H9 (cell line): ENCODE measurements around the gene PIGX. TPM values are rescaled to one million over a fixed set of nuclear protein-coding genes. Genes with fewer than 3 reads are reported as not detected.

Experiments used
- DNase-seq: peaks from one replicate; pipeline ENCODE4 v3.0.0-alpha.2; 2017
- H2AFZ ChIP-seq: one replicate; pipeline ENCODE4 v1.6.1; 2013; ENCODE audit warnings: mild to moderate bottlenecking, low read length, control low read depth, moderate library complexity
- H2AK5ac ChIP-seq: 2 replicates; pipeline ENCODE4 v1.6.1; 2013; ENCODE audit warnings: low read length, control low read depth, mixed read lengths; ENCODE audit not compliant: insufficient read length
- H2BK120ac ChIP-seq: one replicate; pipeline ENCODE4 v1.6.1; 2013; ENCODE audit warnings: low read depth, mild to moderate bottlenecking, low read length, control low read depth, inconsistent platforms; ENCODE audit not compliant: poor library complexity, severe bottlenecking
- H2BK12ac ChIP-seq: 2 replicates; pipeline ENCODE4 v1.6.1; 2013; ENCODE audit warnings: low read length, control low read depth, mixed read lengths, low read depth; ENCODE audit not compliant: insufficient read length
- H2BK15ac ChIP-seq: 2 replicates; pipeline ENCODE4 v1.6.1; 2013; ENCODE audit warnings: low read depth, low read length, control low read depth
- H2BK20ac ChIP-seq: one replicate; pipeline ENCODE4 v1.6.1; 2013; ENCODE audit warnings: low read depth, mild to moderate bottlenecking, low read length, control low read depth, inconsistent platforms; ENCODE audit not compliant: poor library complexity, severe bottlenecking
- H2BK5ac ChIP-seq: 2 replicates; pipeline ENCODE4 v1.6.1; 2013; ENCODE audit warnings: low read length, control low read depth, mixed read lengths; ENCODE audit not compliant: insufficient read length
- H3K14ac ChIP-seq: 2 replicates; pipeline ENCODE4 v1.6.1; 2013; ENCODE audit warnings: low read length, control low read depth; ENCODE audit not compliant: insufficient read depth
- H3K18ac ChIP-seq: 2 replicates; pipeline ENCODE4 v1.6.1; 2013; ENCODE audit warnings: low read depth, mild to moderate bottlenecking, mixed read lengths, low read length, control low read depth; ENCODE audit not compliant: insufficient read length
- H3K23ac ChIP-seq: 2 replicates; pipeline ENCODE4 v1.6.1; 2013; ENCODE audit warnings: low read length, control low read depth, mixed read lengths, low read depth; ENCODE audit not compliant: insufficient read length
- H3K23me2 ChIP-seq: 2 replicates; pipeline ENCODE4 v1.6.1; 2013; ENCODE audit warnings: low read depth, mild to moderate bottlenecking, mixed read lengths, low read length, control low read depth; ENCODE audit not compliant: insufficient read length, poor library complexity, severe bottlenecking
- H3K27ac ChIP-seq: 2 replicates; pipeline ENCODE4 v1.5.1; 2013; ENCODE audit warnings: low read length, control low read depth, mixed read lengths, low read depth; ENCODE audit not compliant: insufficient read length
- H3K27me3 ChIP-seq: 2 replicates; pipeline ENCODE4 v1.6.1; 2013; ENCODE audit warnings: low read length, control low read depth, inconsistent platforms; ENCODE audit not compliant: insufficient read depth
- H3K4ac ChIP-seq: 2 replicates; pipeline ENCODE4 v1.6.1; 2013; ENCODE audit warnings: low read depth, mild to moderate bottlenecking, control low read depth, inconsistent platforms, low read length, moderate library complexity
- H3K4me1 ChIP-seq: 2 replicates; pipeline ENCODE4 v1.6.1; 2013; ENCODE audit warnings: low read length, control low read depth, inconsistent platforms; ENCODE audit not compliant: insufficient read depth
- H3K4me2 ChIP-seq: 2 replicates; pipeline ENCODE4 v1.6.1; 2013; ENCODE audit warnings: low read length, control low read depth, mixed read lengths; ENCODE audit not compliant: insufficient read length, insufficient read depth
- H3K56ac ChIP-seq: 2 replicates; pipeline ENCODE4 v1.6.1; 2013; ENCODE audit warnings: low read depth, mild to moderate bottlenecking, mixed read lengths, low read length, control low read depth; ENCODE audit not compliant: insufficient read length
- H3K79me1 ChIP-seq: 2 replicates; pipeline ENCODE4 v1.6.1; 2013; ENCODE audit warnings: low read depth, mild to moderate bottlenecking, moderate library complexity, low read length, control low read depth, inconsistent platforms; ENCODE audit not compliant: insufficient read depth, poor library complexity, severe bottlenecking
- H3K79me2 ChIP-seq: 2 replicates; pipeline ENCODE4 v1.6.1; 2013; ENCODE audit warnings: low read length, control low read depth, inconsistent platforms; ENCODE audit not compliant: insufficient read depth
- H3K9ac ChIP-seq: 2 replicates; pipeline ENCODE4 v1.6.1; 2013; ENCODE audit warnings: low read length, control low read depth, mixed read lengths; ENCODE audit not compliant: insufficient read length; ENCODE audit errors: extremely low read depth
- H3K9me3 ChIP-seq: one replicate; pipeline ENCODE4 v1.6.1; 2013; ENCODE audit warnings: low read depth, low read length, inconsistent platforms; ENCODE audit not compliant: control insufficient read depth
- H3T11ph ChIP-seq: one replicate; pipeline ENCODE4 v1.6.1; 2013; ENCODE audit warnings: mild to moderate bottlenecking, low read length, control low read depth, inconsistent platforms
- H4K20me1 ChIP-seq: one replicate; pipeline ENCODE4 v1.6.1; 2013; ENCODE audit not compliant: control insufficient read depth, insufficient read length, insufficient read depth
- H4K5ac ChIP-seq: 2 replicates; pipeline ENCODE4 v1.6.1; 2013; ENCODE audit warnings: low read depth, mild to moderate bottlenecking, mixed read lengths, low read length, control low read depth; ENCODE audit not compliant: insufficient read length
- H4K8ac ChIP-seq: replicated peaks from 2 replicates; pipeline ENCODE4 v1.6.1; 2013; ENCODE audit warnings: low read length, control low read depth, mixed read lengths, low read depth; ENCODE audit not compliant: insufficient read length
- H4K91ac ChIP-seq: 2 replicates; pipeline ENCODE4 v1.6.1; 2013; ENCODE audit warnings: low read depth, mild to moderate bottlenecking, moderate library complexity, mixed read lengths, low read length, control low read depth; ENCODE audit not compliant: insufficient read length
- H3K27ac Mint-ChIP-seq, 3 experiments: 2 replicates in 2 of 3; 3 replicates in 1 of 3; pipeline ENCODE4 v1.8.0; 2020 to 2021; ENCODE audit warnings: mixed read lengths in 3 of 3, mild to moderate bottlenecking in 1 of 3, moderate library complexity in 1 of 3
- H3K27me3 Mint-ChIP-seq: 2 replicates; pipeline ENCODE4 v1.8.0; 2021; ENCODE audit warnings: low read depth, mild to moderate bottlenecking, moderate library complexity, mixed read lengths
- H3K36me3 Mint-ChIP-seq, 3 experiments: 2 replicates in 2 of 3; 3 replicates in 1 of 3; pipeline ENCODE4 v1.8.0; 2020 to 2021; ENCODE audit warnings: low read depth in 3 of 3, mixed read lengths in 3 of 3; ENCODE audit not compliant: insufficient read depth in 1 of 3
- H3K4me1 Mint-ChIP-seq, 2 experiments: 2 replicates each; pipeline ENCODE4 v1.8.0; 2020; ENCODE audit warnings: mixed read lengths in 2 of 2
- H3K4me3 Mint-ChIP-seq, 2 experiments: 2 replicates in 1 of 2; 3 replicates in 1 of 2; pipeline ENCODE4 v1.8.0; 2020 to 2021; ENCODE audit warnings: mild to moderate bottlenecking in 2 of 2, mixed read lengths in 2 of 2, moderate library complexity in 1 of 2
- H3K9me3 Mint-ChIP-seq, 2 experiments: 2 replicates in 1 of 2; 3 replicates in 1 of 2; pipeline ENCODE4 v1.8.0; 2020; ENCODE audit warnings: mild to moderate bottlenecking in 2 of 2, mixed read lengths in 2 of 2, moderate library complexity in 1 of 2
- WGBS: extraction: QIAGEN DNeasy Blood & Tissue Kit; methylation state at CpG from one replicate; pipeline ENCODE4 v1.1.7; 2013; ENCODE audit warnings: missing lambda C conversion rate, low lambda C conversion rate, mixed read lengths; ENCODE audit not compliant: insufficient read length; ENCODE audit errors: extremely low coverage; 5-methylcytosine and 5-hydroxymethylcytosine counted together
- total RNA-seq: library from RNA; stranded (reverse); gene quantifications from 2 replicates; pipeline ENCODE4 v1.2.1, GENCODE V29; 2021
- TF ChIP-seq, protein P1 (sequence below): fragments of 200-600 bp; sonication (generic); conservative IDR thresholded peaks from 3 replicates; pipeline ENCODE4 v1.8.0; 2021; ENCODE audit warnings: antibody characterized with exemption, mild to moderate bottlenecking

Gene PIGX
- total RNA-seq, 1 experiment from 2014 or later = 20.0 TPM

DNA sequence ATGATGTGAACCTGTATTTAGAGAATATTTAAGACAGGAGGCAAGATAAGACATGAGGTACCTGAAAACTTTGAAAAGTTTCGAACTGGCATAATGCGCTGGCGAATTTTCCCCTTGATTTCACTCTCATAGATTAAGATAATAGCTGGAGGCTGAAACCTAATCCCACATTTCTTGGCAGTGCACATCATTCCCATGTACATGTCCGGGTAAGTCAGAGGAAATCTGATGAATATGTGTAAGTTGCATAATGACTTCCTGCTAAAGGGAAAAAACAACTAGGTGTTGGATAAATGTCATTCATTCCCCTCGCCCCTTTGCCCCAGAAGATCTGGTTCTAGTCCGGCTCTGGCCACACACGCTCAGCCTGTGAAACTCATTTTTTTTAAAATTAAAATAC lies 3.7 kb upstream of the PIGX start:
- Histone ChIP-seq H3K9ac (no peak overlapping the region), H4K20me1 (no peaks in the 10 kb centered on the region), H2BK5ac (no peak overlapping the region), H3K27me3 (no peaks in the 10 kb centered on the region), H3K79me2 (no peaks in the 10 kb centered on the region), H3K4me1 (no peaks in the 10 kb centered on the region), H3K56ac (no peak overlapping the region), H3K27ac (no peak overlapping the region), H3K4ac (no peak overlapping the region), H4K91ac (no peak overlapping the region), H2BK120ac (no peak overlapping the region), H3K79me1 (no peaks in the 10 kb centered on the region), H2BK15ac (no peak overlapping the region), H3K4me2 (no peak overlapping the region), H3K9me3 (no peaks in the 10 kb centered on the region), H3K23me2 (no peaks in the 10 kb centered on the region), H2AFZ (no peak overlapping the region), H2BK20ac (no peak overlapping the region), H2BK12ac (no peak overlapping the region), H4K8ac (no peak overlapping the region), H3K23ac (no peak overlapping the region), H3K14ac (no peak overlapping the region), H4K5ac (no peak overlapping the region), H2AK5ac (no peak overlapping the region), H3T11ph (no peak overlapping the region), H3K18ac (no peak overlapping the region)
- Mint-ChIP-seq H3K9me3 (no peaks in the 10 kb centered on the region), H3K4me1 (peaks cover 8 to 9% of the 10 kb centered on the region in 2 experiments), H3K36me3 (no peaks in the 10 kb centered on the region), H3K27ac (no peak overlapping the region), H3K4me3 (no peak overlapping the region), H3K27me3 (peaks cover 9% of the 10 kb centered on the region)
- DNase-seq = no peak
- WGBS = no CpG with 5 or more reads among the region's 7 CpGs
- TF ChIP-seq, protein P1, sequence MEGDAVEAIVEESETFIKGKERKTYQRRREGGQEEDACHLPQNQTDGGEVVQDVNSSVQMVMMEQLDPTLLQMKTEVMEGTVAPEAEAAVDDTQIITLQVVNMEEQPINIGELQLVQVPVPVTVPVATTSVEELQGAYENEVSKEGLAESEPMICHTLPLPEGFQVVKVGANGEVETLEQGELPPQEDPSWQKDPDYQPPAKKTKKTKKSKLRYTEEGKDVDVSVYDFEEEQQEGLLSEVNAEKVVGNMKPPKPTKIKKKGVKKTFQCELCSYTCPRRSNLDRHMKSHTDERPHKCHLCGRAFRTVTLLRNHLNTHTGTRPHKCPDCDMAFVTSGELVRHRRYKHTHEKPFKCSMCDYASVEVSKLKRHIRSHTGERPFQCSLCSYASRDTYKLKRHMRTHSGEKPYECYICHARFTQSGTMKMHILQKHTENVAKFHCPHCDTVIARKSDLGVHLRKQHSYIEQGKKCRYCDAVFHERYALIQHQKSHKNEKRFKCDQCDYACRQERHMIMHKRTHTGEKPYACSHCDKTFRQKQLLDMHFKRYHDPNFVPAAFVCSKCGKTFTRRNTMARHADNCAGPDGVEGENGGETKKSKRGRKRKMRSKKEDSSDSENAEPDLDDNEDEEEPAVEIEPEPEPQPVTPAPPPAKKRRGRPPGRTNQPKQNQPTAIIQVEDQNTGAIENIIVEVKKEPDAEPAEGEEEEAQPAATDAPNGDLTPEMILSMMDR = no peak
